BLaER1 treated with 17β-estradiol and CSF1 and Interleukin-3, amounts not matched to agents 10 nM and 100 nM (cell line): Measurements from ENCODE around the gene ANKRD11.

Experiments used
- H3K27ac ChIP-seq, 11 experiments: shearing (Covaris generic); formaldehyde crosslinking; 2 replicates each; pipeline ENCODE4 v1.8.1; 2022
- H3K27me3 ChIP-seq, 11 experiments: shearing (Covaris generic); formaldehyde crosslinking; 2 replicates each; pipeline ENCODE4 v1.8.1; 2022
- H3K36me3 ChIP-seq, 11 experiments: shearing (Covaris generic); formaldehyde crosslinking; 2 replicates each; pipeline ENCODE4 v1.8.1; 2022
- H3K4me1 ChIP-seq, 10 experiments: shearing (Covaris generic); formaldehyde crosslinking; 2 replicates each; pipeline ENCODE4 v1.8.1; 2022
- H3K4me2 ChIP-seq, 11 experiments: shearing (Covaris generic); formaldehyde crosslinking; 2 replicates each; pipeline ENCODE4 v1.8.1; 2022
- H3K4me3 ChIP-seq, 10 experiments: shearing (Covaris generic); formaldehyde crosslinking; 2 replicates each; pipeline ENCODE4 v1.8.1; 2022
- H3K9ac ChIP-seq, 11 experiments: shearing (Covaris generic); formaldehyde crosslinking; 2 replicates each; pipeline ENCODE4 v1.8.1; 2022
- H3K9me3 ChIP-seq, 11 experiments: shearing (Covaris generic); formaldehyde crosslinking; replicated peaks in 1 of 11; 2 replicates each; pipeline ENCODE4 v1.8.1; 2022
- H4K20me1 ChIP-seq, 11 experiments: shearing (Covaris generic); formaldehyde crosslinking; 2 replicates each; pipeline ENCODE4 v1.8.1; 2022
- Cebpa-rat ChIP-seq, 11 experiments: shearing (Covaris generic); IDR thresholded peaks; 2 replicates each; pipeline ENCODE4 v1.8.1; 2022

Gene ANKRD11

GRCh38 chr16:89222931-89223330 is 267.4 kb downstream of the ANKRD11 start:
- H3K4me1 ChIP-seq: peaks cover 4 to 17% (median 8%) of the 10 kb centered on the region in 10 experiments
- peaks cover 19 to 31% (median 24%) of the 10 kb centered on the region in 11 experiments for H3K9me3 ChIP-seq
- no peaks in the 10 kb centered on the region for H3K27me3 ChIP-seq
- H3K4me2 ChIP-seq: no peak overlapping the region
- no peak overlapping the region for H3K9ac ChIP-seq
- H3K27ac ChIP-seq: no peak overlapping the region
- no peak overlapping the region for H3K4me3 ChIP-seq
- peaks cover 0 to 35% (median 7%) of the 10 kb centered on the region in 11 experiments; a peak in 9 of 22 replicates for H4K20me1 ChIP-seq
- TF ChIP-seq Cebpa-rat (IDR thresholded peaks at IDR 0.05): no peak
- H3K36me3 ChIP-seq: peaks cover 74 to 88% (median 84%) of the 10 kb centered on the region in 11 experiments

DNA sequence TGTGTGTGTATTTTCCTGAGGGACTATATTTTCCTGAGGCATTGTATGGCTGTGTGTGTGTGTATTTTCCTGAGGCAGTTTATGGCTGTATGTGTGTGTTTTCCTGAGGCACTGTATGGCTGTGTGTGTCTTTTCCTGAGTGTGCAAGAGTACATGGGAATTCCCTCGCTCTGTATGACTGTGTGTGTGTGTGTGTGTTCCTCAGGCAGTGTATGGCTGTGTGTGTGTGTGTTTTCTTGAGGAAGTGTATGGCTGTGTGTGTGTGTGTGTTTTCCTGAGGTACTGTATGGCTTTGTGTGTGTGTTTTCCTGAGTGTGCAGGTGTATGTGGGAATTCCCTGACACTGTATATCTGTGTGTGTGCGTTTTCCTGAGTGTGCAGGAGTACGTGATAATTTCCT is 268.8 kb downstream of the ANKRD11 start:
- peaks cover 9 to 21% (median 12%) of the 10 kb centered on the region in 10 experiments for H3K4me1 ChIP-seq
- no peak overlapping the region for H3K4me3 ChIP-seq
- peaks cover 6 to 17% (median 11%) of the 10 kb centered on the region in 11 experiments for H3K9me3 ChIP-seq
- 0 out of 22 replicates have a peak overlapping the region, but pooled peaks of 1 of the 11 experiments have one; percentile 0 for H3K9ac ChIP-seq
- no peaks in the 10 kb centered on the region for H3K27me3 ChIP-seq
- no peak overlapping the region for H3K27ac ChIP-seq
- no peak overlapping the region for H3K4me2 ChIP-seq
- H3K36me3 ChIP-seq: peaks cover 61 to 75% (median 70%) of the 10 kb centered on the region in 11 experiments
- peaks cover 0 to 37% (median 7%) of the 10 kb centered on the region in 11 experiments; a peak in 9 of 22 replicates for H4K20me1 ChIP-seq
- TF ChIP-seq Cebpa-rat (IDR thresholded peaks at IDR 0.05): no peak

- Histone ChIP-seq H4K20me1 (peaks cover 0 to 37% (median 7%) of the 10 kb centered on the region in 11 experiments; a peak in 9 of 22 replicates), H3K9me3 (no peaks in the 10 kb centered on the region), H3K4me2 (peak overlapping the region in 3 of 11 experiments; percentile 3 to 92 (median 81); a peak in 4 of 22 replicates), H3K36me3 (peaks cover 39 to 53% (median 48%) of the 10 kb centered on the region in 11 experiments), H3K9ac (peak overlapping the region in 7 of 11 experiments; percentile 10 to 52 (median 34); a peak in 9 of 22 replicates), H3K4me3 (no peak overlapping the region), H3K4me1 (peaks cover 12 to 32% (median 25%) of the 10 kb centered on the region in 10 experiments), H3K27ac (no peak overlapping the region), H3K27me3 (no peaks in the 10 kb centered on the region)
- TF ChIP-seq Cebpa-rat (IDR thresholded peaks at IDR 0.05): no peak
These were observed 271.0 kb downstream of the ANKRD11 start for GRCh38 chr16:89219365-89219764.
